Measurements from ENCODE around the gene MUL1.
"Not testable (repeated sequence)": the region's sequence is repeated elsewhere in the genome, so short reads cannot be mapped to it uniquely, and the experiment has no call there.

The MUL1 gene

GRCh38 chr1:20507564-20508410 is at the start of gene MUL1:
Gene MUL1, minus strand, starts transcription at chr1:20508151. Its CDS starts 127 bp downstream, at chr1:20508024.
- peak; percentile 95 for DNase-seq (ENCODE audit: low read depth)

- no peak for DNase-seq (ENCODE audit: low read depth)
Observed at GRCh38 chr1:20555758-20556120, 47.8 kb upstream of the MUL1 start.

- DNase-seq (ENCODE audit: low read depth): no peak
Observed at GRCh38 chr1:20555025-20555757, 47.2 kb upstream of the MUL1 start.

- no peak for DNase-seq (ENCODE audit: low read depth)
Observed at GRCh38 chr1:20552728-20553445, 44.9 kb upstream of the MUL1 start.

- DNase-seq (ENCODE audit: low read depth): no peak
Observed at GRCh38 chr1:20551945-20552727, 44.2 kb upstream of the MUL1 start, which contains the start of gene FAM43B. Gene FAM43B, plus strand, starts transcription at chr1:20552573. Its CDS starts 401 bp downstream, at chr1:20552974.

GRCh38 chr1:20551161-20551560 is 43.2 kb upstream of the MUL1 start:
- no peak for DNase-seq (ENCODE audit: low read depth)

GRCh38 chr1:20546637-20547036 is 38.7 kb upstream of the MUL1 start:
- DNase-seq (ENCODE audit: low read depth): no peak

GRCh38 chr1:20540281-20540680 is 32.3 kb upstream of the MUL1 start:
- no peak for DNase-seq (ENCODE audit: low read depth)

- no peak for DNase-seq (ENCODE audit: low read depth)
Observed at GRCh38 chr1:20538760-20539551, 31.0 kb upstream of the MUL1 start.

GRCh38 chr1:20538227-20538626 is 30.3 kb upstream of the MUL1 start:
- no peak for DNase-seq (ENCODE audit: low read depth)

GRCh38 chr1:20534659-20535417 is 26.9 kb upstream of the MUL1 start:
- no peak for DNase-seq (ENCODE audit: low read depth)

GRCh38 chr1:20533635-20534034 is 25.7 kb upstream of the MUL1 start:
- no peak for DNase-seq (ENCODE audit: low read depth)

GRCh38 chr1:20530901-20531300 is 22.9 kb upstream of the MUL1 start:
- no peak for DNase-seq (ENCODE audit: low read depth)

GRCh38 chr1:20530306-20530705 is 22.4 kb upstream of the MUL1 start:
- no peak for DNase-seq (ENCODE audit: low read depth)

- no peak for DNase-seq (ENCODE audit: low read depth)
Observed at GRCh38 chr1:20528221-20528620, 20.3 kb upstream of the MUL1 start.

GRCh38 chr1:20526267-20526666 is 18.3 kb upstream of the MUL1 start:
- DNase-seq (ENCODE audit: low read depth): no peak

GRCh38 chr1:20521960-20522861 is 14.3 kb upstream of the MUL1 start:
- peak; percentile 50 for DNase-seq (ENCODE audit: low read depth)

GRCh38 chr1:20519609-20520262 is 11.8 kb upstream of the MUL1 start:
- not testable (repeated sequence) for DNase-seq (ENCODE audit: low read depth)

All from stimulated activated CD8-positive, alpha-beta memory T cell treated with anti-CD3 and anti-CD28 coated beads, Interleukin-4, amount 100 ng/mL, for 24 hours (primary cell).